ENCODE data around the gene HAS3.
"Not testable (repeated sequence)": the region's sequence is repeated elsewhere in the genome, so short reads cannot be mapped to it uniquely, and the experiment has no call there.

HAS3 gene, protein sequence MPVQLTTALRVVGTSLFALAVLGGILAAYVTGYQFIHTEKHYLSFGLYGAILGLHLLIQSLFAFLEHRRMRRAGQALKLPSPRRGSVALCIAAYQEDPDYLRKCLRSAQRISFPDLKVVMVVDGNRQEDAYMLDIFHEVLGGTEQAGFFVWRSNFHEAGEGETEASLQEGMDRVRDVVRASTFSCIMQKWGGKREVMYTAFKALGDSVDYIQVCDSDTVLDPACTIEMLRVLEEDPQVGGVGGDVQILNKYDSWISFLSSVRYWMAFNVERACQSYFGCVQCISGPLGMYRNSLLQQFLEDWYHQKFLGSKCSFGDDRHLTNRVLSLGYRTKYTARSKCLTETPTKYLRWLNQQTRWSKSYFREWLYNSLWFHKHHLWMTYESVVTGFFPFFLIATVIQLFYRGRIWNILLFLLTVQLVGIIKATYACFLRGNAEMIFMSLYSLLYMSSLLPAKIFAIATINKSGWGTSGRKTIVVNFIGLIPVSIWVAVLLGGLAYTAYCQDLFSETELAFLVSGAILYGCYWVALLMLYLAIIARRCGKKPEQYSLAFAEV

DNA sequence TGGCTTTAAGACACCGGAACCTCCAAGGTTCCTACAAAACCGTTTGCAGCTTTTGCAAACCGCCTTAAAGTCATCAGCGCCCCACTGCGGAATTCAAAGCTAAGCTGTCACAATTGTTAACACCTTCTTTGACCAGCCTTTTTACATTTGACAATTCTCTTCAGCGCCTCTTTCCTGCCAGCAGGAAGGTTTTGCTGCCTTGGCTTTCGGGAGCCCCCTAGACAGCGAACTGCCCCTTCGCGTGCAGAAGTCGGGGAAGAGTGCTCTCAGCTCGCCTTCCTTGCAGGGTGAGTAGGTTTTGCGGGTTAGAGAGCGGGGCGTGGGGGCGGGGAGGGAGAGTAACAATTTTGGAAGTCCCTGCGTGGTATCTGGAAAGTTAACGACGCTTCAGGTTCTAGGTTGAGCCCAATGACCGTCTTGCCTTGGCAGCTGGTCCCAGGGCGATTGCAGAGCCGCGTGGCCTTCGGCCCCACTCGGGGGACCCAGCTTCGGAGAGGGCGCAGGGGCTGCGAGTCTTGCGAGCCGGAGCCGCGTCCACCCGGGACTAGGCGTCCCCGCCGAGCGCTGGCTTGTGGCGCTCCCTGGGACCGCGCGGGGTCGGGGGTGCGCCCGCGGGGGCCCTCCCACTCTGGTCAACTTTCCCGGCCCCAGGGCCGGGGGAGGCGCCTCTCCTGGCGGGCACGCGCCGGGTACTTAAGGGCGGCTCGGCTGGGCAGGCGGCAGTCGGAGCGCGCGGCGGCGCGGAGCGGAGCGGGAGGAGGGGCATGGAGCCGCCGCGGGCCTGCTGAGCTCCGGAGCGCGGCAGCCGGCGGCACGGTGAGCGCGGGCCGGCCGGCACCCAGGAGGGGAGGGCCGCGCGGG is at the start of gene HAS3:
TSS of gene HAS3 (plus strand) at position 153 of the 861 bp plus-strand sequence. CDS start 3,743 bp downstream, outside the sequence.
- DNase-seq: peak; percentile 69

DNA sequence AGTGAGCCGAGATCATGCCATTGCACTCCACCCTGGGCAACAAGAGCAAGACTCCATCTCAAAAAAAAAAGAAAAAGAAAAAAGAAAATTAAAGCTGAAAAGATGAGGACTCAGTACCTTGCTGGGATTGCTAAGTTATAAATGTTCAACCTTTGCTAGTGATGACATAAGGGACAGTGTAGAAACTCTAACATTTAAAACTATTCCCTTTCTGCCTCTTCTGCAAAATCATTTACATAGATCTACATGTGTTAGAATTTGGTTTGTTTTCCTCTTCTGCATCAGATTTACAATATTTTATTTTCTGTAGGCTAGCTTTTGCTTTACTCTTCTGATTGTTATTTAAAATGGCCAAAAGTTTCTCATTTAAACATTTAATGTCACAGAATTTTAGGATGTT is 49.5 kb upstream of the HAS3 start:
- no peak for DNase-seq

DNA sequence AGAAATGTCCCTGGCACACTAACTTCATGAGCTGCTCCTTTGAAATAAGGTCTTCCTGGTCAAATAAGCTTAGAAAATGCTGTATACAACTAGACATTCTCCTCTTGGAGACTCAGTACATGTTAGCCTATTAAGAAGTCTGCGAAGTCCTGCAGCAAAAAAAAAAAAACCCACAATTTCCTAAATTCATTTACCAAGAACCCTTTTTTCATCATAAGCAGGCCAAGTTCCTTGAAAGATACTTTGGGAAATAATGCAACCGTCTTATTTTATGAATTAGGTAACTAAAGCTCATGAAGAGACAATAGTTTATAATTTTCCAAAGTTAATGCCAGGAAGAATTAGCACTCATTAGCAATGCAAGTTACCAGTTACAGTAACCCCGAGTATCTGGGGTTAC is 49.0 kb upstream of the HAS3 start:
- no peak for DNase-seq

DNA sequence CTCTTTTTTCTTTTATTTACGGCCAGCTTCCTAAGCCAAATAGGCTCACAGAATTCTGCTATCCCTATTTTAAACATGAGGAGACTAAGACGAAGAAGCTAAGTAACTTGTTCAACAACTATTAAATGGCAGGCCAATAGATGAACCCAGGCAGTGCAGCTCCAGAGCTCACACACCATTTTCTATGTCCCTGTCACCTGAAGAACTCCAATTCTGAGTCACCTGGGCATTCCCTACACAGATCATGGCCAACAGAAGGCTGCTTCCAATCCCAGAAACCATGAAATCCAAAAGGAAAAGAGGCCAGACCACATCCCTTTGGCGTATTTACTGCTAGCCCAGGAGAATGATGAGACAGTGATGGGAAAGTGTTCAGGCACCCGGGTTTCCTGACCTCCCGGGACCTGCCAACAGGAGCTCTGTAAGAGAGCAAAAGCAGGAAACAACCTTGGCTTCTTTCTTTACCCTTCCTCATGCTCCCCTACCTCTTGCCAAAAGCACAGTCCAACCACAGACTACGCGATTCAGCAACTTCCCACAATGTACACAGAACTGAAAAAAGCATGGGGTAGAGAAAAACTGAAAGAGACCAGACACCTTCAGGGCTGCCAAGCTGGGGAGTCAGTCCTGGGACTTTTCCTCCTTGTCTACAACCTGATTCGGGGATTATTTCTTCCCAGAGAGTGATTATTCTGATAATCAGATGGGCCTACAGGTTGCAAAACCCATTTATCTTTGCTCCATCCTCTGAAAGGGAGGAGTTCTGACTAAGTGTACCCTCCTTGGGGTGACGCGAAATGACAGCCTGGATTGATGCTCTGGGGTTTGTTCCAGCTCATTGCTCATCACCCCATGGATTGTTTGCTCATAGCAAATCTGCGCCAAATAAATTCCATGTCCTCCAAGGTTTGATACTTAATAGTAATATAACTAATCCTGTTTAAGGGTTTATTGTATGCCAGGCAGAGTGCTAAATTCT is 47.8 kb upstream of the HAS3 start:
- DNase-seq: no peak

DNA sequence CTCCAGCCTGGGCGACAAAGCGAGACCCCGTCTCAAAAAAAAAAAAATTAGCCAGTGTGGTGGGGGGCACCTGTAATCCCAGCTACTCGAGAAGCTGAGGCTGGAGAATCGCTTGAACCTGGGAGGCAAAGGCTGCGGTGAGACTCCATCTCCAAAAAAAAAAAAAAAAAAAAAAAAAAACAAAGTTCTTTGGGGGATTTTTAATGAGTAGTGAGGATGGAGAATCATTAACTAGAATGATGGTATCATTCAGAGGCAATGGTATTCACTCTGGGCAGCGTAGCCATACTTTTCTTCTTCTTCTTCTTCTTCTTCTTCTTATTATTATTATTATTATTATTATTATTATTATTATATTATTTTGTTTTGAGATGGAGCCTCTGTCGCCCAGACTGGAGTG is 42.0 kb upstream of the HAS3 start:
- not testable (repeated sequence) for DNase-seq

DNA sequence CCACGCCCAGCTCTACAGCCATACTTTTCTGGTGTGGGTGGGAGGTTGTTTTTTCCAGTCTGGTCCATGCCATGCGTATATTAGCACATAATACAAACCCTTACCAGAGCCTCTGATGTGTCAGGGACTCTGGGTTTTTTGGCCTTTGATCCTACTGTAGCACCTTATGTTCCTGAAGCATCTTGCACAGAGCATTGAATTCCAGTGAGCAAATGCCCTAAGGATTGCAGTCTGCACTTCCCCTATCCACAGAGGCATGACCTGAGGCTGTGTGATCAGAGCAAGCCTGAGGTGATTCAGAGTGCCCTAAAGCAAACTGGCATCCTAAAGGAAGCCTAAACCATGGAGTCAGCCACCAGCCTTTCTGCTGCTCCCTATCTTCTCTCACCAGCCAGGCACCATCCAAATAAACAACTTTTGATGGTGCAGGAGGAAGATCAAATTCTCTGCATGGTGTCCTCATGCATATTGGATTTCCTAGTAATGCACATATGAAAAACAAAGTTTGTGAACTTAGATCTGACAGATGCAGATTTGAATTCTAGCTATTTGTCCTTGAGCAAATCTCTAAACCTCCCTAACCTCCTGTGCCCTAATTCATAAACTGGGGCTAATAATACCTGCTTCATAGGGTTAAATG is 41.2 kb upstream of the HAS3 start:
- DNase-seq: no peak

DNA sequence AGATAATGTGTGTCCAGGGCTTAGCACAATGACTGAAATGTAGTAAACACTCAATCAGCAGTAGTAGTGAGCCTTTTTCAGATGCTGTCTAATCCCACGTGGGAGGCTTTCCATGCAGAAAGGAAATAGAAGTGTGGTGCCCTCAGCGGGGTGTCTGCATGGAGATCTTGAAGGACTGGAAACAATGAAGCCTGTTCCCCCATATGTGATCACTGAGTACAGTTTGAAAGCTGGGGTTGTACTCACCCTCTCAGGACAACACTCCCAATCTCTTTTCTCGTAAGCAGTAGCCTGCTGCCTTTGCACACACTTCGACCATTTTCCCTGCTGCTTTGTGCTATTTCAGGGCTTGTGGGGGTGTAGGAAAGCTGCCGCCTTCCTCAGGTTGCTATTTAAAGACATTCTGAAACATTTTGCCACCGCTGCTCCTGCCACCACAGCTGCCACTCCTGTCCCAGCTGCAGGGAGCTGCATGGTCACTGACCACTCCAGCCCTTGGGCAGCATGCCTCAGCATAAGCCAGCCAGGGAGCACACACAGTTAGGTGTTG is 40.6 kb upstream of the HAS3 start:
- no peak for DNase-seq

DNA sequence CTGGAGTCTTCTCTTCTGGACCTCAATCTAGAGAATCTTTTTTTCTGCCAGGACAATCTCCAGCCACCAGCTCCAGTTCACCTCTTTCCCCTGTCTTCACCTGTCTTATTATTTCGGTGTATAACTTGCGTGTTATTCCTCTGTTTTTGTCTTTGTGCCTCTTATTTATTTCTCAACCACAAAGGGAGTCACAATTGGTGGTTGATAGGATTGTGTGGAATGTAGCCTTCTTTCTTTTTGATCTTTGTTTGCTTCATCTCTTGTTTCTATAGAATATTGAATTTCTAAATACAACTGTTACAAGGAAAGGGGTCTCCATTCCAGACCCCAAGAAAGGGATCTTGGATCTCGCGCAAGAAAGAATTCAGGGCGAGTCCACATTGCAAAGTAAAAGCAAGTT is 35.9 kb upstream of the HAS3 start:
- DNase-seq: no peak

DNA sequence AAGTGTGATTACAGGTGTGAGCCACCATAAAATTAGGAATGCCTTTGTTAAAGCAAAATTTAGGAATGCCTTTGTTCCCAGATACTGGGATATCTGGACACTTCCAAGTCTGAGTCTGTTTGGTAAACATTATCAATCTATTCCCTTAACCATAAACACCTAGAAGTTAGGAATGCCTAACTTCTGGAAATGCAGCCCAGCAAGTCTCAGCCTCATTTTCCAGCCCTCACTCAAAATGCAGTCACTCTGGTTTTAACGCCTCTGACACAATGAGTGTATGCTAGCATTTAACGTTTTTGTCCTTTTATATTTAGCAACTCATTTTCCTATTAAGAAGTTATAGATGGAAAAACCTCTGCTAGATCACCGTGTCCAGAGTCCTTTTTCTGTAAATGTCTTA is 34.4 kb upstream of the HAS3 start:
- DNase-seq: no peak

DNA sequence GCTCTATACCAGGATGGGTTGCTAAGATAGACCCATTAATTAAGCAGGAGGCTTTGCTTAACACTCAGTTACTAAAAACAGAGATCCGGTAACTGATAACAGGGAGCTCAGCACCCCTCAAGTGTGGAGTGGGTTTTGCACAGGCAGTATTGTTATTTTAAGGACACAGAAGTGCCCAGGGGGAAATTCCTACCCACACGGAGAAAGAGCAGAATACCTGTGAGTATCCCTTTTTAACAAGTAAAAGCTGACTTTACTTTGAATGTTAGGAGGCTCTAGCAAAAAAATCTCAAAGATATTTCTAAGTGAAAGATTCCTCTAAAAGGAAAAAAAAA is 32.8 kb upstream of the HAS3 start:
- DNase-seq: no peak

DNA sequence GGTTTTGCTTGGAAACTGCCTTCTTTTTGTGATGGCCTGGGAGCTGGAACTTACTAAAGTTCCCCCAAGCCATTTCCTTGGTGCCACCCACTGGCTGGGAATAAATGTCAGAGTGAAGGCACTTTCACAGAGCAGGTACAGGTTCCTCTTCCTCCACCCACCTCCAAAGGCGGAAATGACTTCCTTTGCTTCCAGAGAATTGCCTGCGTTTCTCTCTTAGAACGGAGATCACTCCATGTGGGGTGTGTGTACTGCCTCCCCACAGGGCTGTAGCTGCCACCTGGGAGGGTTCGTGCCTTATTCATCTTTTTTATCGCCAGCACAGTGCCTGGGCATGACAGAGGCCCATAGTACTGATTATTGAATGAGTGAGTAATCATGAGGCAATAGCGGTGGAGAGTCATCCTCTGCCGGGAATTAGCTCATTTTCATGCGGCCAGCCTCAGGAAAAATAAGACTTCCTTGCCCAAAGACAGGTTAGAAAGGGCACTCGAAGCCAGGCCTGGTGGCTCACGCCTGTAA is 32.2 kb upstream of the HAS3 start:
- no peak for DNase-seq

DNA sequence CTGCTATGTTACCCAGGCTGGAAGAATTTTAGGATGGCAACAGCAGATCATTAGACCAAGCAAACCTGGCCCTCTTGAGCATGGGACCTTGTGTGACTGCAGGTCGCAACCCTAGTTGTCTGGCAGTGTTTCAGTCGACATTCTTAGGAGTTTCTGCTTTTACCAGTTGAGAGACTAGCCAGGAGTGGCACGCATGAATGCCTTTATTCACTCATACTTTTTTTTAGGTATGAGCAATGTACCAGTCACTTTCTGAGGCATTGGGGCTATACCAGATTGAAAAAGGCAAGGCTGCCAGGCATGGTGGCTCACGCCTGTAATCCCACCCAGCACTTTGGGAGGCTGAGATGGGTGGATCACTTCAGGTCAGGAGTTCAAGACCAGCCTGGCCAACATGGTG is 28.2 kb upstream of the HAS3 start:
- peak; percentile 12 for DNase-seq

DNA sequence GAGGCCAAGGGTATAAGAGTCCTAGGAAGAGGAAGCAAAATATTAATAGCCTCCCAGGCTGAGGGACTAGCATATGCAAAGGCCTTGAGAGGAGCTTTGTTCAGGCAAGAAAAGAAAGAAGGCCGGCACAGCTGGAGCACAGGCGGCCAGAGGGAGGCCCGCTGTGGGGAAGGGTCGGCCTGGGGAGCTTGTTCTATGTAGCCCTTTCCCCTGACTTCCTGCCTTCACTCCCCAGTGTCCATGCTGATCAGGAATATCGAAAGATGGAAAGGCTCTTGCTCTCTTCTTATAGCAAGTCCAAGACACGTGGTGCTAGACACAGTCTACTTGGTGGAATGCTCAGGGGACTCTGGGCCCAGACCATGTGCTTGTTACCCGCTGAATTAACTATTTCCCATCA is 27.4 kb upstream of the HAS3 start:
- no peak for DNase-seq

DNA sequence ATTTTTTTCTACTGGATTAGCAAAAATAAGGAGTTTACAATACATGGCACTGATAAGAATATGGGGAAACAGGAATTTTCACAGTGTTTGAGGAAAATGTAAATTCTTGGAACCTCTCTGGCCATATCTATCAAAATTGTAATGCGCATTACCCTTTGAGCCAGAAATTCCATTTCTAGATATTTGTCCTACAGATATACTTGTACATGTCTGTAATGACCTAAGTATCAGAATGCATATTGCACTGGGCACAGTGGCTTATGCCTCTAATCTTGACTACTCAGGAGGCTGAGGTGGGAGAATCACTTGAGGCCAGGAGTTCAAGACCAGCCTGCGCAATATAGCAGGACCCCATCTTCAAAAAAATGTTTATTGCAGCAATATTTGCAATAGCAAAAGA is 25.8 kb upstream of the HAS3 start:
- no peak for DNase-seq

DNA sequence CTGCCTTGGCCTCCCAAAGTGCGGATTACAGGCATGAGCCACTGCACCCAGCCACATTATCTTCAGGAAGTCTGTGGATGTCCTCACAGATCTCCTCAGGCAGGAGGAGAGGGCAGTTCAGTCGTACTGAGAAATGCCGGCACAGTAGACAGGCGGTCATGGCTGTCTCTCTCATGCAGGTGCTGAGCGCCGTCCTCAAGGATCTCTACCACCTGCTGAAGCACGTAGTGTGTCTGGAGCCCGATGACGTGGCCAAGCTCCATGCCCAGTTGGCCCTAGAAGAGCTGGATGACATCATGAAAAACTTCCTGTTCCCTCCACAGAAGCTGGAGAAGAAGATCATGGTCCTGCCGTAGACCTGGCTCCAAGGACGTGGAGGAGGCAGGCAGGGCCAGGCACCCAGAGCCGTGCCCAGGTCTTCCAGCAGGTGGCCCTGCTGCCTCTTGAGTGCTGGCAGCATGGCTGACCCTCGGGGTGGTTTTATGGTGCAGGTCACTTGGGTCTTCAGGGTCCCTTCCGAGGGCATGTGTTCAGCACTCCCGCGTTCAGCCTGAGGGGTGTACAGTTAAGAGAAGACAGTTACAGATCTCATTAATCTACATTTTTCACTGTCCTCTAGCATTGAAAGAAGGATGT is 22.0 kb upstream of the HAS3 start:
- DNase-seq: peak; percentile 11

DNA sequence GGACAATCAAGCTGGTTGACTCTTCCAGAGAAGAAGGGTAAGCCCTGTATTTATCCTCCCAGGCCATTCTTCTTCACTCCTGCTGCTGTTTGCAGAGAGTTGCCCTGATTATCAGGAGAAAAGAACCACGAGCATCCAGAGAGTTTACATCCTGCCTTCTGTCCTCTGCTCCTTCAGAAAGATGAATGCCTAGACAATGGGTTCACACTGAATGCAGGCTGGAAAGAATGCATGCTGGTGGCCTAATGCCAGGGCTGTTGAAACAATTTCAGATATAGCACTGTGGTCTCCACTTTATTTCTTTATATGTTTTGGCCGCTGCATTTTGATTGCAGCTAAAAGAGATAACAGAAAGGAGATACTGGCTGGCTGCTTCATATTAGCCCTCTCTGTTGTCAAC is 21.2 kb upstream of the HAS3 start:
- no peak for DNase-seq

DNA sequence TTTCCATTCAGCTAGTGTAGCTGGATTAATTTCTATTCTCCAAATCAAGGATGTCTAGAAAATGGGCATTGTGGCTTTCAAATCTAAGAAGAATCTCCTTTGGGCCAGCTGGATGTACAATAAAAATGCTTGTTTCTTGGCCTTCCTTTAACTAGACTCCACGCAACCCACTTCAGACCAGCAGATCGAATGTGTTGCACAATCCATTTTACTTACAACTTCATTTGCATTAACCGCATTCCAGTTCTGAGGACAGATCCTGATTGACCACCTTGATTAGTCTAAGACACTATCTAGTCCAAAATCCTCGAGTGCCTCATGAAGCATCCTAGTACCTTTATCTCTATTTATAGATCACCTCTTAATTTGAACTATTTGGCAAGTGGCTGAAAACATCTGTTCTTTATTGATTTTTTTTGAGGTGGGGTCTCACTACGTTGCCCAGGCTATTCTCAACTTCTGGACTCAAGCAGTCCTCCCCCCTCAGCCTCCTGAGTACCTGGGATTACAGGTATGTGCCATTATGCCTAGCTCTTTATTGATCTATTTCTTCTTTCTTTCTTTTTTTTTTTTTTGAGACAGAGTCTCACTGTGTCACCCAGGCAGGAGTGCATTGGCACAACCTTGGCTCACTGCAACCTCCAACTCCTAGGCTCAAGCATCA is 20.3 kb upstream of the HAS3 start:
- no peak for DNase-seq

DNA sequence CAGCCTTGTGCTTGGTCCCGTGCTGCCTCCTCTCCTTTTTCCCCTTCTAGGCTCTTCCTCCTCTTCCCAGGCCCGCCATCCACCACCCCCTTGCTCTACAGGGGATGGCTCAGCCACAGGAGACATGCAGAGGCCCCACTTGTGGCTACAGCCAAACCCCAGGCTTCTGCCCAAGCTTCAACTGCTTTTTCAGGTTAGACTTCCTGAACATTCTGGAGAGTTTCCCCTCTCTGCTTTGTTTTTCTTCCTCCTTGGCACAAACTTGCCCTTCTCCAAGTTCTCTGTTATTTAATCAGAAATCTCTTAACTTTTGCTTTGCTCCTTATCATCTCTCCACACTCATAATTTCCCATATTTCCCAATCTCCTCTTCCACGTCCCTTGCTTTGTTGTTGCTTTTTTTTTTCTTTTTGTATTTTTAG is 18.3 kb upstream of the HAS3 start:
- DNase-seq: no peak

DNA sequence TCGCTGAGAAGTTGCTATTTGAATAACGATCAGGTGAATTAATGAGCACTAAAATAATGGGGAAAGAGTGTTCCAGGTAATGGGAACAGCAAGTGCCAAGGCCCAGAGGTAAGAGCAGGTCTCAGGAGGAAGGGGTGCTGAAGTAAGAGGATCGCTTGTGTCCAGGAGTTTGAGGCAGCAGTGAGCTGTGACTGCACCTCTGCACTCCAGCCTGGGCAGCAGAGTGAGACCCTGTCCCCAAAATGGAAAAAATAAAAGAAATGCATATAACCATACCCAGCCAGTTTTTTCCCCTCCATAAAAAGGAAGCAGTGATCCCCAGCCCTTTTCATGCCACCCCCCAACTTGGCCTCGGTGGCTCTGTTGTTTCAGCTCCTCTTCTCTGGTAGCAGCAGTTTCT is 16.8 kb upstream of the HAS3 start:
- DNase-seq: no peak

DNA sequence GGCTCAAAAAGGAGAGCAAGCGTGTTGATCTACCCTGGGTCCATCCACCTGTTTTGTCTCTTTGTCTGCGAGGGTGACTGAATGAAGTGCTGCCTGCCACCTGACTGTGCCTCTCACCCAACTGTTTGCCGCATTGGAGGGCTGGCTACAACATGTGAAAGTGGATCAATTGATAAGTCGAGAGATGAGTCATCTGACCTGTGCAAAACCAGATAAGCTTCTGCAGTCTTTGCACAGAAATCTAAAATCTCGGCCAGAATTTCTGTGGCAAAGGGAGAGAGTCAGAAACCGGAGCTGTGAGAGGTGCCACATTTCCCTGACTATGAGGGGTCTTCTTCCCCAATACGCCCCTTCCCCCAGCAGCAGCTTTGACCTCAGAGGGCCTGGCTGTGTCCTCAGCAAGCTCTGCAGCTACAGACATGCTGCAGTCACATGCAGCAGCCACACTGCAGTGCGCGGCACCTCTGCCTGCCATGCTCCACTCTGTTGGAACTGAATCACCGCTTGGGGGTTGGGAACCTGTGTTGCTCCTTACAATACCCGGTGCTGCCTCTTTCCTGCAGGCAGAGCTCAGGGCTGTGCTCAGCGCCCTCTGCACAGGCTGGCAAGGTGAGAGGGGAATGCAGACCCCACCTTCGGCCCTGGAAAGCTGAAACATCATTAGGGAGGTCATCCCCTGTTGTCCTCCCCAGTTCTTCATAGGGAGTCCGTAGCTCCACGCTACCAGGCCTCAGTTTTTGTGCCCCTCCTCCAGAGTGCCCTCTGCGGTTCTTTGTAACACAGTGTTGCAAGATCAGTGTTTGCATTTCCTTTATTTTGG is 16.2 kb upstream of the HAS3 start:
- DNase-seq: peak; percentile 49
